Measurements from ENCODE around the gene MUC6. TPM values are rescaled to one million over a fixed set of nuclear protein-coding genes. Genes with fewer than 3 reads are reported as not detected.

Gene MUC6
- total RNA-seq, 3 donors from 2014 or later (not counting 1 experiment from before 2014, with no cell fraction given): not detected

GRCh38 chr11:1043563-1044096, 7.1 kb upstream of the MUC6 start:
- Histone ChIP-seq H3K36me3 (ENCODE audit: control insufficient read depth, insufficient read depth, low read length) (no peaks in the 10 kb centered on the region), H3K27me3 (ENCODE audit: control insufficient read depth, insufficient read depth, low read length) (no peaks in the 10 kb centered on the region), H3K27ac (ENCODE audit: low read length) (no peak overlapping the region), H3K9me3 (ENCODE audit: control insufficient read depth, insufficient read depth, low read length) (no peaks in the 10 kb centered on the region), H3K4me1 (ENCODE audit: control insufficient read depth, insufficient read depth, low read length) (peaks cover 11% of the 10 kb centered on the region), H3K4me3 (ENCODE audit: low read length) (no peak overlapping the region)
- no peak for ATAC-seq
- no peak for TF ChIP-seq CTCF (IDR thresholded peaks at IDR 0.05)
- peaks cover 13 to 14% of the 10 kb centered on the region in 2 donors for H3K4me1 Mint-ChIP-seq
- intact Hi-C loops (cut with micrococcal nuclease): no loop called here
- 90% methylated on average over 20 of the region's 20 CpGs for WGBS (ENCODE audit: insufficient coverage)
- no peak overlapping the region for H3K4me3 Mint-ChIP-seq
- no peak for DNase-seq
- no peaks in the 10 kb centered on the region for H3K27me3 Mint-ChIP-seq (ENCODE audit: low read depth in 2 of 2)
- H3K36me3 Mint-ChIP-seq: no peaks in the 10 kb centered on the region
- H3K9me3 Mint-ChIP-seq: no peaks in the 10 kb centered on the region
- no peak overlapping the region for H3K27ac Mint-ChIP-seq

- Mint-ChIP-seq H3K4me1 (peaks cover 13 to 14% of the 10 kb centered on the region in 2 donors), H3K27me3 (ENCODE audit: low read depth in 2 of 2) (no peaks in the 10 kb centered on the region), H3K36me3 (no peaks in the 10 kb centered on the region), H3K4me3 (no peak overlapping the region), H3K27ac (no peak overlapping the region), H3K9me3 (no peaks in the 10 kb centered on the region)
- DNase-seq (no peak), ATAC-seq (no peak)
- H3K4me3 ChIP-seq (ENCODE audit: low read length): no peak overlapping the region
- H3K36me3 ChIP-seq (ENCODE audit: control insufficient read depth, insufficient read depth, low read length): no peaks in the 10 kb centered on the region
- WGBS (ENCODE audit: insufficient coverage): 90% methylated on average over 26 of the region's 26 CpGs
- no peaks in the 10 kb centered on the region for H3K27me3 ChIP-seq (ENCODE audit: control insufficient read depth, insufficient read depth, low read length)
- H3K9me3 ChIP-seq (ENCODE audit: control insufficient read depth, insufficient read depth, low read length): no peaks in the 10 kb centered on the region
- H3K4me1 ChIP-seq (ENCODE audit: control insufficient read depth, insufficient read depth, low read length): peaks cover 11% of the 10 kb centered on the region
- no peak for TF ChIP-seq CTCF (IDR thresholded peaks at IDR 0.05)
- no peak overlapping the region for H3K27ac ChIP-seq (ENCODE audit: low read length)
- intact Hi-C loops (cut with micrococcal nuclease): no loop called here
Measured at GRCh38 chr11:1042626-1043562, 6.4 kb upstream of the MUC6 start.

- Mint-ChIP-seq H3K4me1 (peaks cover 12% of the 10 kb centered on the region in 2 donors), H3K4me3 (no peak overlapping the region), H3K36me3 (no peaks in the 10 kb centered on the region), H3K27me3 (ENCODE audit: low read depth in 2 of 2) (no peaks in the 10 kb centered on the region), H3K9me3 (no peaks in the 10 kb centered on the region), H3K27ac (no peak overlapping the region)
- peaks cover 11% of the 10 kb centered on the region for H3K4me1 ChIP-seq (ENCODE audit: control insufficient read depth, insufficient read depth, low read length)
- intact Hi-C loops (cut with micrococcal nuclease): no loop called here
- no peaks in the 10 kb centered on the region for H3K9me3 ChIP-seq (ENCODE audit: control insufficient read depth, insufficient read depth, low read length)
- no peaks in the 10 kb centered on the region for H3K36me3 ChIP-seq (ENCODE audit: control insufficient read depth, insufficient read depth, low read length)
- no peak for TF ChIP-seq CTCF (IDR thresholded peaks at IDR 0.05)
- 92% methylated on average over 18 of the region's 18 CpGs for WGBS (ENCODE audit: insufficient coverage)
- H3K4me3 ChIP-seq (ENCODE audit: low read length): no peak overlapping the region
- no peak for DNase-seq
- no peak for ATAC-seq
- no peak overlapping the region for H3K27ac ChIP-seq (ENCODE audit: low read length)
- no peaks in the 10 kb centered on the region for H3K27me3 ChIP-seq (ENCODE audit: control insufficient read depth, insufficient read depth, low read length)
Measured at GRCh38 chr11:1041936-1042608, 5.6 kb upstream of the MUC6 start.
